GM12872 (cell line): ENCODE results near the gene SPATA13.
"Not testable (repeated sequence)": the region's sequence is repeated elsewhere in the genome, so short reads cannot be mapped to it uniquely, and the experiment has no call there.

ENCODE experiments used
- CTCF ChIP-seq: IDR thresholded peaks from 3 replicates; pipeline ENCODE4 v1.5.1; 2011; ENCODE audit warnings: low read depth, mild to moderate bottlenecking, low read length, moderate library complexity; ENCODE audit not compliant: insufficient read depth

Gene SPATA13

GRCh38 chr13:24309300-24309699, 148.8 kb downstream of the SPATA13 start, which contains the start of gene C1QTNF9:
C1QTNF9 (plus strand) TSS chr13:24309580; CDS start chr13:24316004, 6,424 bp downstream.
- not testable (repeated sequence) for TF ChIP-seq CTCF

GRCh38 chr13:24313439-24313838, 152.9 kb downstream of the SPATA13 start:
- no peak for TF ChIP-seq CTCF

- no peak for TF ChIP-seq CTCF
Measured at GRCh38 chr13:24323036-24323738, 162.7 kb downstream of the SPATA13 start.

GRCh38 chr13:24323739-24324075, 163.2 kb downstream of the SPATA13 start:
- no peak for TF ChIP-seq CTCF

GRCh38 chr13:24328145-24328544, 167.6 kb downstream of the SPATA13 start:
- TF ChIP-seq CTCF = no peak

GRCh38 chr13:24338721-24339120, 178.2 kb downstream of the SPATA13 start:
- no peak for TF ChIP-seq CTCF

GRCh38 chr13:24339937-24340607, 179.6 kb downstream of the SPATA13 start:
- no peak for TF ChIP-seq CTCF
